NCI-H1436 treated with DMSO at 0.1 percent for 48 hours (cell line): Measurements from ENCODE around the gene OGFR.

Experiments used
- DNase-seq: peaks from one replicate; lab custom pipeline; 2025; lab: John Stamatoyannopoulos, UW

Gene OGFR

GRCh38 chr20:62804627-62805154 lies at the start of gene OGFR:
Gene OGFR (plus strand): TSS chr20:62804835. CDS start chr20:62804860, 25 bp downstream.
- DNase-seq = no peak

- no peak for DNase-seq
Measured at GRCh38 chr20:62754991-62755356, 49.7 kb upstream of the OGFR start.

GRCh38 chr20:62755817-62756724 lies 48.6 kb upstream of the OGFR start:
- no peak for DNase-seq

- DNase-seq = no peak
Measured at GRCh38 chr20:62758226-62758912, 46.3 kb upstream of the OGFR start.

GRCh38 chr20:62759981-62760431 lies 44.6 kb upstream of the OGFR start:
- no peak for DNase-seq

GRCh38 chr20:62760471-62760855 lies 44.2 kb upstream of the OGFR start:
- DNase-seq = no peak

- no peak for DNase-seq
Measured at GRCh38 chr20:62760856-62761758, 43.5 kb upstream of the OGFR start.

- no peak for DNase-seq
Measured at GRCh38 chr20:62761759-62762131, 42.9 kb upstream of the OGFR start.

GRCh38 chr20:62762376-62762775 lies 42.3 kb upstream of the OGFR start:
- no peak for DNase-seq

GRCh38 chr20:62762801-62763368 lies 41.8 kb upstream of the OGFR start:
- no peak for DNase-seq

GRCh38 chr20:62763404-62763803 lies 41.2 kb upstream of the OGFR start:
- no peak for DNase-seq

- no peak for DNase-seq
Measured at GRCh38 chr20:62764156-62764935, 40.3 kb upstream of the OGFR start.

GRCh38 chr20:62765021-62765420 lies 39.6 kb upstream of the OGFR start:
- no peak for DNase-seq

- no peak for DNase-seq
Measured at GRCh38 chr20:62765432-62766070, 39.1 kb upstream of the OGFR start.

GRCh38 chr20:62766071-62766450 lies 38.6 kb upstream of the OGFR start:
- no peak for DNase-seq

- DNase-seq = no peak
Measured at GRCh38 chr20:62766716-62767115, 37.9 kb upstream of the OGFR start.

GRCh38 chr20:62768234-62768546 lies 36.4 kb upstream of the OGFR start:
- DNase-seq = no peak

- DNase-seq = no peak
Measured at GRCh38 chr20:62768551-62769287, 35.9 kb upstream of the OGFR start.

GRCh38 chr20:62769346-62770071 lies 35.1 kb upstream of the OGFR start:
- no peak for DNase-seq
